Measurements from ENCODE around the gene LRRC74B.
"Not testable (repeated sequence)": the region's sequence is repeated elsewhere in the genome, so short reads cannot be mapped to it uniquely, and the experiment has no call there.

Gene LRRC74B

GRCh38 chr22:21045585-21046294, at the start of gene LRRC74B:
TSS of gene LRRC74B (plus strand) at chr22:21045946. CDS start at chr22:21045987, 41 bp downstream.
- peak; percentile 87 to 95 for DNase-seq

- no peak for DNase-seq
Measured at GRCh38 chr22:20996031-20996410, 49.7 kb upstream of the LRRC74B start.

- no peak for DNase-seq
Measured at GRCh38 chr22:20996598-20997535, 48.9 kb upstream of the LRRC74B start.

GRCh38 chr22:20997536-20998257, 48.0 kb upstream of the LRRC74B start:
- no peak for DNase-seq

GRCh38 chr22:20998411-20999336, 47.1 kb upstream of the LRRC74B start:
- no peak for DNase-seq

GRCh38 chr22:20999350-21000206, 46.2 kb upstream of the LRRC74B start:
- DNase-seq, result no peak

- peak in 1 of 2 experiments; percentile 38 for DNase-seq
Measured at GRCh38 chr22:21000207-21000986, 45.3 kb upstream of the LRRC74B start.

GRCh38 chr22:21000987-21001600, 44.7 kb upstream of the LRRC74B start:
- DNase-seq, result peak in 1 of 2 experiments; percentile 76

- peak; percentile 97 to 99 for DNase-seq
Measured at GRCh38 chr22:21001601-21002325, 44.0 kb upstream of the LRRC74B start, which contains the start of gene THAP7. TSS of gene THAP7 (minus strand) at chr22:21002118. CDS start at chr22:21001911, 207 bp downstream.

- no peak for DNase-seq
Measured at GRCh38 chr22:21003782-21004181, 42.0 kb upstream of the LRRC74B start.

- DNase-seq, result not testable (repeated sequence)
Measured at GRCh38 chr22:21009208-21009607, 36.5 kb upstream of the LRRC74B start.

GRCh38 chr22:21009638-21010425, 35.9 kb upstream of the LRRC74B start:
- DNase-seq, result no peak

GRCh38 chr22:21010426-21011113, 35.2 kb upstream of the LRRC74B start:
- DNase-seq, result no peak

GRCh38 chr22:21012446-21013407, 33.0 kb upstream of the LRRC74B start:
- DNase-seq, result peak in 1 of 2 experiments; percentile 51

GRCh38 chr22:21013657-21014201, 32.0 kb upstream of the LRRC74B start:
- no peak for DNase-seq
